WTC11 (cell line): Measurements from ENCODE around the gene FAM151A.

ENCODE experiments used
- AFF4 ChIP-seq: sonication (generic); formaldehyde crosslinking; IDR thresholded peaks from 2 replicates; pipeline ENCODE4 v1.8.1; 2023; ENCODE audit warnings: mild to moderate bottlenecking, missing genetic modification reagents, borderline replicate concordance
- CREB1 ChIP-seq: sonication (generic); formaldehyde crosslinking; IDR thresholded peaks from 2 replicates; pipeline ENCODE4 v1.8.0; 2023; ENCODE audit warnings: mild to moderate bottlenecking, missing genetic modification reagents
- CTCF ChIP-seq: fragments of 200-600 bp; IDR thresholded peaks from 2 replicates; pipeline ENCODE4 v1.8.0; 2022; ENCODE audit warnings: antibody characterized with exemption
- FOXP1 ChIP-seq: sonication (generic); formaldehyde crosslinking; IDR thresholded peaks from 2 replicates; pipeline ENCODE4 v1.8.0; 2022; ENCODE audit warnings: missing genetic modification reagents, mild to moderate bottlenecking, moderate library complexity, borderline replicate concordance
- MLX ChIP-seq: sonication (generic); formaldehyde crosslinking; IDR thresholded peaks from 2 replicates; pipeline ENCODE4 v1.8.1; 2023; ENCODE audit warnings: mild to moderate bottlenecking, missing genetic modification reagents, moderate library complexity
- PREB ChIP-seq: sonication (generic); formaldehyde crosslinking; IDR thresholded peaks from 2 replicates; pipeline ENCODE4 v1.8.1; 2022; ENCODE audit warnings: mild to moderate bottlenecking, missing genetic modification reagents, moderate library complexity, borderline replicate concordance
- RORB ChIP-seq: fragments of 250-450 bp; sonication (Bioruptor Pico); IDR thresholded peaks from 2 replicates; pipeline ENCODE4 v1.9.0; 2021; ENCODE audit warnings: mild to moderate bottlenecking
- SP1 ChIP-seq: sonication (generic); formaldehyde crosslinking; conservative IDR thresholded peaks from 2 replicates; pipeline ENCODE4 v1.8.1; 2022; ENCODE audit warnings: missing genetic modification reagents
- ZBTB43 ChIP-seq: sonication (generic); formaldehyde crosslinking; IDR thresholded peaks from 2 replicates; pipeline ENCODE4 v1.8.1; 2023; ENCODE audit warnings: mild to moderate bottlenecking, missing genetic modification reagents
- ZNF121 ChIP-seq: sonication (generic); formaldehyde crosslinking; IDR thresholded peaks from 2 replicates; pipeline ENCODE4 v1.8.0; 2023; ENCODE audit warnings: missing genetic modification reagents
- TF ChIP-seq, protein P1 (sequence below): sonication (generic); formaldehyde crosslinking; IDR thresholded peaks from 2 replicates; pipeline ENCODE4 v1.8.1; 2023; ENCODE audit warnings: mild to moderate bottlenecking, missing genetic modification reagents
- TF ChIP-seq, protein P2 (sequence below): sonication (generic); formaldehyde crosslinking; IDR thresholded peaks from 2 replicates; pipeline ENCODE4 v1.8.0; 2022; ENCODE audit warnings: mild to moderate bottlenecking, missing genetic modification reagents

GRCh38 chr1:54603241-54603640 lies 20.1 kb downstream of the FAM151A start:
- TF ChIP-seq ZBTB43 (no peak), MLX (CRISPR knock-in tag) (no peak), PREB (CRISPR knock-in tag) (no peak), AFF4 (CRISPR knock-in tag) (no peak), CTCF (no peak), ZNF121 (CRISPR knock-in tag) (no peak), CREB1 (CRISPR knock-in tag) (no peak), FOXP1 (CRISPR knock-in tag) (no peak), SP1 (no peak), RORB (no peak)
- TF ChIP-seq, protein P1, sequence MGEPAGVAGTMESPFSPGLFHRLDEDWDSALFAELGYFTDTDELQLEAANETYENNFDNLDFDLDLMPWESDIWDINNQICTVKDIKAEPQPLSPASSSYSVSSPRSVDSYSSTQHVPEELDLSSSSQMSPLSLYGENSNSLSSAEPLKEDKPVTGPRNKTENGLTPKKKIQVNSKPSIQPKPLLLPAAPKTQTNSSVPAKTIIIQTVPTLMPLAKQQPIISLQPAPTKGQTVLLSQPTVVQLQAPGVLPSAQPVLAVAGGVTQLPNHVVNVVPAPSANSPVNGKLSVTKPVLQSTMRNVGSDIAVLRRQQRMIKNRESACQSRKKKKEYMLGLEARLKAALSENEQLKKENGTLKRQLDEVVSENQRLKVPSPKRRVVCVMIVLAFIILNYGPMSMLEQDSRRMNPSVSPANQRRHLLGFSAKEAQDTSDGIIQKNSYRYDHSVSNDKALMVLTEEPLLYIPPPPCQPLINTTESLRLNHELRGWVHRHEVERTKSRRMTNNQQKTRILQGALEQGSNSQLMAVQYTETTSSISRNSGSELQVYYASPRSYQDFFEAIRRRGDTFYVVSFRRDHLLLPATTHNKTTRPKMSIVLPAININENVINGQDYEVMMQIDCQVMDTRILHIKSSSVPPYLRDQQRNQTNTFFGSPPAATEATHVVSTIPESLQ (CRISPR knock-in tag) = no peak
- TF ChIP-seq, protein P2, sequence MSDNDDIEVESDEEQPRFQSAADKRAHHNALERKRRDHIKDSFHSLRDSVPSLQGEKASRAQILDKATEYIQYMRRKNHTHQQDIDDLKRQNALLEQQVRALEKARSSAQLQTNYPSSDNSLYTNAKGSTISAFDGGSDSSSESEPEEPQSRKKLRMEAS (CRISPR knock-in tag) = no peak
